GM19372 (cell line): ENCODE data around the gene OR10D3.
"Not testable (repeated sequence)": the region's sequence is repeated elsewhere in the genome, so short reads cannot be mapped to it uniquely, and the experiment has no call there.

Experiments used
- ATAC-seq: cut with Tn5 transposase; IDR thresholded peaks from one replicate; pipeline ENCODE4 v1.9.1; 2021; ENCODE audit warnings: mild to moderate bottlenecking, low read depth, moderate library complexity; ENCODE audit not compliant: unreplicated experiment

OR10D3 gene, protein sequence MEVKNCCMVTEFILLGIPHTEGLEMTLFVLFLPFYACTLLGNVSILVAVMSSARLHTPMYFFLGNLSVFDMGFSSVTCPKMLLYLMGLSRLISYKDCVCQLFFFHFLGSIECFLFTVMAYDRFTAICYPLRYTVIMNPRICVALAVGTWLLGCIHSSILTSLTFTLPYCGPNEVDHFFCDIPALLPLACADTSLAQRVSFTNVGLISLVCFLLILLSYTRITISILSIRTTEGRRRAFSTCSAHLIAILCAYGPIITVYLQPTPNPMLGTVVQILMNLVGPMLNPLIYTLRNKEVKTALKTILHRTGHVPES

DNA sequence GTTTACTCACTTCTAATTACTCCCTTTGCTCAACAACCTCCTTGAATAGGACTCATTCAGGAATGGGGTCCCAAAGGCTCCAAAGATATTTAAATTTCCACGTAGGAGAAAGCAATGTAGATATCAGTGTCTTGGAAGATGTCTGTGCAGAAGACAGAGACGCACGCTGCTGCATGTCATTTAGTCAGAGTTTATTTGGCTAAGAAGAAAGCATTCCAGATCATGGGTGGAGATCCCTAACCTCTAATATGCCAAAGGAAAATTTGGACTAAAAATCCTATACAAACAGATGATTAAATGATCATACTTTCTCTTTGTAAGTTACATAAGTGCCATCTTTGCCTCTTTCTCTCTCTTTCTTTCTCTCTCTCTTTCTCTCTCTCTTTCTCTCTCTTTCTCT lies at the start of gene OR10D3:
OR10D3 (plus strand) TSS at position 278 of the 400 bp plus-strand sequence. CDS start 1,925 bp downstream, outside the sequence.
- no peak for ATAC-seq

DNA sequence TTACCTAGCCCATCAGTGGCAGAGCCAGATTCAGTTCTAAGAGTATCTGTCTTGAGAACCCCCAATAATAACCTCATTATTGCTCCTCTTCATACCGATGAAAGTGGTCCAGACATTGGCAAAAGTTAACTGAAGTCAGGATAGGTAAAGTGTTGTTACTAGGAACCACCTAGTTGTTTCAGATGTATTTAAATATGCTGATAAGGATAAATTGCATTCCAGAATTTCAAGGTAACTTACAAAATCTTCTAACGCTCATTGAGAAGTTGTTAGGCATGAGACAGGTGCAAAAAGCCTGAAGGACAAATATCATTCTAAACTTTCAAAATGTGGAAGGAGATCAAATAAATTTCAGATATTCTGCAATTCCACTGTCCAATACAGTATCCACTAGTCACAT lies 40.1 kb upstream of the OR10D3 start:
- ATAC-seq: no peak

DNA sequence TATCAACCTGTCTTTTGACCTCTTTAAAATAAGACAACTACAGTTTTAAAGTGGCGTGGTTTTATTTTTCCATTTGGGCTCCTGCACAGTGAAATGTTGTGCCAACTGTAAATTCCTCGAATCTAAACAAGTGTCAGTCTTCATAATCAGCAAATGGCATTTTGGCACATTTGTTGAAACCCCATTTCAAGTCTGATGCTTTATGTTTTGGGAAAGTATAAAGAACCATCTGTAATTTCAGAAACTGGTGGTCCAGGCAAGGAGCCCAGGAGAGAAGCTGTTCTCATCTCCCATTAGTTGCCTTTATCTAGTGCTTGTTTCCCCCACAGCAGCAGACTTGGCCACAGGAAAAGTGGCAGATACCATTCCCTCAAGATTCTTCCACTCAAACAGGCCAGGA lies 35.2 kb upstream of the OR10D3 start:
- ATAC-seq: no peak

DNA sequence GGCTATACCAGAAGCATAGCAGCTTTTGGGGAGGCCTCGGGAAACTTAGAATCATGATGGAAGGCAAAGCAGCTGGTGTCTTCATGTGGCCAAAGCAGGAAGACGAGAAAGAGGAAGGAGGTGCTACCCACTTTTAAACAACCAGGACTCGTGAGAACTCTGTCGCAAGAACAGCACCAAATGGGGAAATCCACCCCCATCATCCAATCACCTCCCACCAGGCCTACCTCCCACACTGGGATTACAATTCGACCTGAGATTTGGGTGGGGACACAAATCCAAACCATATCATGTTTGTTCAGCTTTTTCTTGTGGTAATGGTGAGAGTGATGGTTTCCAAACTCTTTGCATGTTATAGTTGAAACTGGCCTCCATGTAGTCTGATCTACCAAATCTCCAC lies 32.5 kb upstream of the OR10D3 start:
- no peak for ATAC-seq

DNA sequence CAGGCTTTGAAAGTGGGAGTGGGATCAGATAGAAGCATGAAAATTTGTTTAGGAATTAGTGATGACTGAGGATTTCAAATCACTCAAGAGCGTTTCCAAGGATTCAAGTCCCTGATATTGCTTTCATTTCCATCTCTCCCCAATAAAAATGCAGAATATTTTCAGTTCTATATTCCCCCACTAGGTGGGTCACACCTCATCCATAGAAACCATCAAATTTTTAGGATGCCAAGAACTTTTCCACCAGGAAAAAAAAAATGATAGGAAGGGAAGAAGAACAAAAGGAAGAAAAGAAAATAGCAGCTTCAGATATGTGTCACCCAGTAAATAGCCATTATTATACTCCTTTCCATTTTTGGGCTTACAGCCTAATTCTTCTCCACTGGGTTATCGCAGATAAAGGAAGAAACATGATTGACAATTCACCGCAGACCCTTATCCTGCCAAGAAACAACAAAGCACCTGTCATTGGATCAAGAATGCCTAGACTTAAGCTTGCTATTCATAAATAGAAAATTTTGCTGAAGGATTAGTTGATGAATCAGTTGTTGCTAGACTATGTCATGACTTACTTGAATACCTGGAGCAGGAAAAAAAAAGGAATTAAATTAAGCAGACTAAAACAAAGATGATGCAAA lies 30.3 kb upstream of the OR10D3 start:
- no peak for ATAC-seq

DNA sequence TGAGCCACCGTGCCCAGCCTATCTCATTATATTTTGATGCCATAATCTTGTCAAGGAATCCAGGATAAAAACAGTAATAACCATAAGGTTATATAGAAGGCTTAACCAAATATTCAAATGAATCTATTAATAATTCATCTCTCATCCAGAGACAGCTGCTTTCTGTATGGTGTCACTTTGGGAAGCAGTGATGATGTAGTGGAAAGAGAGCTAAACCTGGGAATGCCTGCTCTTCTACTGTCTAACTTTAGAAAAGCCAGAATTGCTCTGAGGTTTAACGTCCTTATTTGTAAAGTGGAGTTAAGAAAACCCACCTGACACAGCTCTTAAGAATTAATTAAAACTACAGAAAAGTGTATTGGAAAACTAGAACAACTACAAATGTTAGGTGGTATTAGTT lies 29.3 kb upstream of the OR10D3 start:
- no peak for ATAC-seq

DNA sequence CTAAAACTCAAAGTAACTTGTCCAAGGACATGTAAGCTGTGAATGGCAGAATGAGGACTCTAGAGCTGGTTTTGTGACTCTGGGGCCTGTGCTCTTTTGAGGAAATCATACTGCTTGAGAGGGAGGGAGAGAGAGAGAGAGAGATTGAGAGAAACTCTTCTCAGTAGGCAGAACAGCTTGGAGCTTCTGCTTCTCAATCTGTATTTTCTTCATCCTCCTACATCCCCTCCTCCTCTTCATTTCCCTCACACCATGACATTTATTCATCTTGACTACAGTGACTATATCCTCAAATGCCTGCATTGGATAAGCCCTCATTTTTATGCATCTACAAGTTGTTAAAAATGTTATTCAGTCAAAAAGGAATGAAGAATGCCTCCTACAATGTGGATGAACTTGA lies 23.7 kb upstream of the OR10D3 start:
- ATAC-seq: no peak

DNA sequence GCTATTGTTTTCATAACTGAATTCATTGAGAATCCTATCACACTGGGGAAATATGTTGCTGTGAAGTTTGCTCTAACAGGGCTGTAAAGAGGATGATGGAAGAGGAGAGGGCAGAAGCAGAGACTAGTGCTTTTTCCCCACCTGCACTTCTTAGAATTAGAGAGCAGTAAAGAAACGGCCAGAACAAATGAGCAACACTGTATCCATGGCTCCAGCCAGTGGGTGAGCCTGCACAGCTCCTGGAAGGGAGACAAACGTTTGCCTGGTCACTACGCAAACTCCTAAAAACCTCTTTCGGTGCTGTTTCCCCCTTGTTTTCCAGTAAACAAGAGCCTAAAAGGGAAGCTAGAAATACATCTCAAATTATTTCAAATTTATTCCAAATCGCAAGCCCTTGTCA lies 22.2 kb upstream of the OR10D3 start:
- no peak for ATAC-seq

DNA sequence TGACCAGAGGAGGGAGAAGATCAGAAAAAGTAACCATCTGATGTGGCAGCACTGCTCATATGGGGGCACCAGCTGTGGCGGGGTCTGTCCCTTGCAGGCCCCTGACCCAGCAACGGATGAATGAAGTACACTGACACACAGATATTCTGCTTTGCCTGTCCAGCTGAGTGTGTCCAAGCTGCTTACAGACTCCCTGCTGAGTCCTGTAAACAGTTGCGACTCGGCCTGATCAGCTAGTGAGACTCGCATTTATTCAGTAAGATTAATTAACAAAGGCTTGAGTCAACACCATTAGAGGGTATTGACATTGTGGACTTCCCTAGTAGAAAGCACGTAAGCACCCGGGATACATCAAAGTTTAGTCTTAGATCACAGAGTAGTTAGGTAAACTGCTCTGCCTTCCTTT lies 15.3 kb upstream of the OR10D3 start:
- ATAC-seq: no peak

DNA sequence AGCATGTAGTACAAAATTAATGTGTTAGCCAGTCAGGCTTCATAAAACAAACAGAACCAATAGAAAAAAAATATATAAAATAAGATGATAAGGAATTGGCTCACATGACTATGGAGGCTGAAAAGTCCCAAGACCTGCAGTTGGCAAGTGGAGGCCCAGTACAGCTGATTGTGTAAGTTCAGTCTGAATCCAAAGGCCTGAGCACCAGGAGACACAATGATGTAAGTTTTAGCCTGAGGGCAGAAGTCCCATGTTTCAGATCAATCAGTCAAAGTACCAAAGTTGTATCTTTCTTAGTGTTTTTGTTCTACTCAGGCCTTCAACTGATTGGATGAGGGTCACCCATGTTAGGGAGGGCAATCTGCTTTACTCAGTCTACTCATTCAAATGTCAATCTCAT lies 14.3 kb upstream of the OR10D3 start:
- no peak for ATAC-seq

DNA sequence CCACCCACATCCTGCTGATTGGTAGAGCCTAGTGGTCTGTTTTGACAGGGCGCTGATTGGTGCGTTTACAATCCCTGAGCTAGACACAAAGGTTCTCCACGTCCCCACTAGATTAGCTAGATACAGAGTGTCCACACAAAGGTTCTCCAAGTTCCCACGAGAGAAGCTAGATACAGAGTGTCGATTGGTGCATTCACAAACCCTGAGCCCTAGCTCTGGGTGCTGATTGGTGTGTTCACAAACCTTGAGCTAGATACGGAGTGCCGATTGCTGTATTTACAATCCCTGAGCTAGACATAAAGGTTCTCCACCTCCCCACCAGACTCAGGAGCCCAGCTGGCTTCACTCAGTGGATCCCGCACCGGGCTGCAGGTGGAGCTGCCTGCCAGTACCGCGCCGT lies 12.8 kb upstream of the OR10D3 start:
- ATAC-seq: not testable (repeated sequence)

DNA sequence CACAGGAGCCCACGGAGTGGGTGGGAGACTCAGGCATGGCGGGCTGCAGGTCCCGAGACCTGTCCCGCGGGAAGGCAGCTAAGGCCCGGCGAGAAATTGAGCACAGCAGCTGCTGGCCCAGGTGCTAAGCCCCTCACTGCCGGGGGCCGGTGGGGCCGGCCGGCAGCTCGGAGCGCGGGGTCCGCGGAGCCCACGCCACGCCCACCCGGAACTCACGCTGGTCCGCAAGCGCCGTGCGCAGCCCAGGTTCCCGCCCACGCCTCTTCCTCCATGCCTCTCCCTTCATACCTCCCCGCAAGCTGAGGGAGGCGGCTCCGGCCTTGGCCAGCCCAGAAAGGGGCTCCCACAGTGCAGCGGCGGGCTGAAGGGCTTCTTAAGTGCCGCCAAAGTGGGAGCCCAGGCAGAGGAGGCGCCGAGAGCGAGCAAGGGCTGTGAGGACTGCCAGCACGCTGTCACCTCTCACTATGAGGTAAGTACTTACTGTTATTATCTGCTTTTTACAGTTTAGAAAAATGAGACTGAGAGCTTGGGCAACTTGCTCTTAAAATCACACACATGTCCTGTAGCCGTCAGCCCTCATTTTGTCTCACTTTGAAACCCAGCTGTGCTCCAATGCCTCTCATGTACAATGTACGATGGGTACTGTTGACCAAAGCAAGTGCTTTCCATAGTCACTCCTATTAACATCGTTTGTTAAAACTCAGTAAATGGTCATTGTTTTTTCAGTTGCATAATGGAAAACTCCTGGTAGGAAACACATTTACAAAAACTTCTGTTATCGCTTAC lies 12.2 kb upstream of the OR10D3 start:
- ATAC-seq: no peak

DNA sequence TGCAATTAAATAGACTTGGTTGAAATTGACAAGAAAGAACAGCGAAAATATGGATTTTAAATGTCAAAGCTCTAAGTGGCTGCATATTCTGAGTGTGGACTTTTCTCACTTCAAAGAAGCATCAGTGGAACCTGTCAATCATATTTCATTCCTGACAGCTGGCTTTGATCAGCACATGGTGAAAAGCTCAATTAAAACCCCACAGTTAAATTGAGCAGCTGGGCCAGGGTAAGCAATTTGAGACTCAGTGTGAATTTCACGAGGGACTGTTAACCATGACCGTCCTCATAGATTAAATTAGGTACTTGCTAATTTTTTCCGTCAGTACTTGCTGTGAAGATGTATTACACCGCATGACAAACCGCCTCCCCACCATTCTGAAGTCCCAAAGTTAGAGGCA lies 11.0 kb upstream of the OR10D3 start:
- no peak for ATAC-seq

DNA sequence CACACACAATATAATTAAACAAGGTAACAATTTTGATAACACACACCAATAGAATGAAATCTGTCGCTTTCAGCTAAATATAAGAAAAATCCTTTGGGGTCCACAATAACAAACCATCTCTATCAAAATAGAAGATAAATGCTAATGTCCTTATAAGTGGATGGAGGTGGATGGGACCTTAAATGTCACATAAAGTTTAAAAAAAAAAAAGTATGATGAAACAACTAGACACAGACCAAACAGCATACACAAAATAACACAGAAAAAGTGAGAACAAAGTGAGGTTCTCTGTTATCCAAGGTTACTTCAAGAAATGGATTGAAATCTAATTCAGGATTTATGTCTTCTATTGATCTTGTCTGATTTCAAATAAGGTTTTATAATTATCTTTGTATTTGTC lies 10.5 kb upstream of the OR10D3 start:
- ATAC-seq: no peak

DNA sequence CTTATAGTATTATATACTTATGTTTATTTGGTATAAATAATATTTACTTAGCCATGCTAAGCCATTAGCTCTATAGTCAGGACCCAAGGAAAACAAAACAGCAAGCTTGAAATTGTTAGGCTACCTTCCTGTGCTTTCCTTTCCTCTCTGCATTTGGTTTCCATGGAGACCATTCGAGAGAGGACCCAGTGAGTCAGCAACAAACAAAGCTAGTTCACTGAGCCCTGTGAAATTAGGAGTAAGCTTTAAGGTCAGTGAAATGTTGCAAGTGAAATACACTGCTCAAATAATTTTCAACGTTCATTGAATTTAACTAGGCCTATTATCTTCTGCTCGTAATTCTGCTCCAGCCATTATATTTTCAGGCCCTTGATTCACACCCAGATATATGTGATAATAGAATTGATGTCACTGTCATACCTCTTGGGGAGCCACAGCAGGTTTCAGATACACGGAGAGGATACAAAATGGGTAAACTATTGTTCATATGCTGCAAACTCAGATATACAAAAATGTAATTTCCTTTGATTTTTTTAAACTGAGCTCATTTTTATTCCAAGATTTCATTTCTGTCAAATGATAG lies 9.1 kb upstream of the OR10D3 start:
- no peak for ATAC-seq

DNA sequence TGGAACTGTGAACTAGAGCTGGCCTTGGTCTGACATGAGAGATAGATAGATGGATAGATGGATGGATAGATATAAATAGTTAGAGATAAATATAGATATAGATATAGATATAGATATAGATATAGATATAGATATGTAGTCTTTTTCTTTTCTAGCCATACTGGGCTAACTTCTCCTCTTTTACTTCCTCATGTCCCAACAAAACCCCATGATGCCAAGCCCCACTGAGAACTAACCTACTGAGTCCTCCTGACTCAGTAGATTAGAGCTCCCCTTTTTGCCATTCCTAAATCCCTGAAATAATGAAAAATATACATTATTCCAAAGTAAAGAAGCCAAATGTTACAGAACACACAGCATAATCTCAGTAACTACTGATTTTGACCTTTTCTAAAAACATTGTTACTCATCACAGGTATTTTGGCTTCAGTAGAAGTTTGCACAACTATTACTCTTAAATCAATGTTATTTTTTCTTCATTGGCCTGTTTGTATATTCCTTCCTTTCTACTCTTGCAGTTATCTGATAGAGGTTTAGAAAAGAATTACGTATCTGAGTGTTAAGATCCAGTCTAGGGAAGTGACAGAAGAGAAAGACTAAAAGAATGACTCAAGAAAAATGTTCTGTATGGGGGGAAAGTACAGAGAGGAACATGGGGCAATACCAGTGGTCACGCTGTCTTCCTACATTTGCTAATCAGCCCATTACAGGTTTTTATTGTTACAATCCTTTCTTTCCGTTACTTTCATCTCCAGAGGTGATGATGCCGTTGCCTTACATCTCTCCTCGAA lies 6.0 kb upstream of the OR10D3 start:
- no peak for ATAC-seq

DNA sequence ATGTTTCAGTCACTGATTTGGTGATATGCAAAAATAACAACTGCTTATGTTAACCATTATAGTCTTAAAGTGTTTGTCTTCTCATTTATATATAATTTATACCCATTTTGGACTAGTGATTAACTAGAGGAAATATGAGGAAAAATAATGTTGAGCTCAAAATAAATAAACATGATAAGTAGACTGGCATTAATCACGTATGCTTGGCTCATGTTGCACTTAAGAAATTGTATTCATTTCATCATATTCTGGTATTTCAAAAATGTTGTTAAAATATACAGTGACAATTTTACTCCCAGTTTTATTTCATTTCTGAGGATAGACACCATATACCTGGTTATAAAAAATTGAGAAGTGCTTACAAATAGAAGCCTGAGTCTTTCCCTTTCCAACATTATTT lies 3.8 kb upstream of the OR10D3 start:
- no peak for ATAC-seq

DNA sequence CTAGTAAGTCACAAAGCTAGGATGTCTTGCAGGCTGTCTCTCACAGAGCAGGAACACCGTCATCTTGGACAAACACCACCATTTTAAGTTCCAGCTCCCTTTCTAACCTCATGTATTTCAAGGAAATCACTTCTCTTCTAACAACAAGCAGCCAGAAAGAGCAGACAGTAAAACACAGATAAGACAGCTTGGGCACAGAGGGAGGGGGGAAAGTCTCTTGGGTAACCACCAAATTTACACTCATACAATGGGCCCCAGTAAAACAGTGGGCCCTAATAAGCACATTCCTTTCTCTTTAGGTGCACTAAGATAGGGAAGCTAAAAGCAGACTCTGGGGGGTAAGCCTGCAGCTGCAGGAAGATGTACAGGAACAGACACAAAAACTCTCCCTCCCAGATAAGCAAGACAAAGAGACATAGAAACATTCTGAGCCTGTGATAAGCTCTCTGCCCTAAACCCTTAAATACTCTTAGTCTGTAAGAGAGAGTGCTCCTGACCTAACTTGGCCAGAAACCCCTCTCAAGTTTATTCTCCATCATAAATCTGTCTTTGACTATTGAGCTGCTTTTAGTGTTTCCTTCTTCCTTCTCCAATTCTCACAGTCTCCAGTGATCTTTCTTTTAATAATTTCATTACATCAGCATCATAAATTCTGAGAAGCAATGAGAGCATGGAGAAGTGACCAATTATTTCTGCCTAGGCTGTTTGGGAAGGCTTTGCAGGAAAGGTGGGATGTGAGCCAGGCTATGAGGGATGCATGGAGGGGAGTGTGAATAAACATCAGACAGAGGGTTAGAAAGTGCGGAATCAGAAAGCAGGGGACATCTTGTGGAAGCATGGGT lies 7.4 kb downstream of the OR10D3 start:
- no peak for ATAC-seq

DNA sequence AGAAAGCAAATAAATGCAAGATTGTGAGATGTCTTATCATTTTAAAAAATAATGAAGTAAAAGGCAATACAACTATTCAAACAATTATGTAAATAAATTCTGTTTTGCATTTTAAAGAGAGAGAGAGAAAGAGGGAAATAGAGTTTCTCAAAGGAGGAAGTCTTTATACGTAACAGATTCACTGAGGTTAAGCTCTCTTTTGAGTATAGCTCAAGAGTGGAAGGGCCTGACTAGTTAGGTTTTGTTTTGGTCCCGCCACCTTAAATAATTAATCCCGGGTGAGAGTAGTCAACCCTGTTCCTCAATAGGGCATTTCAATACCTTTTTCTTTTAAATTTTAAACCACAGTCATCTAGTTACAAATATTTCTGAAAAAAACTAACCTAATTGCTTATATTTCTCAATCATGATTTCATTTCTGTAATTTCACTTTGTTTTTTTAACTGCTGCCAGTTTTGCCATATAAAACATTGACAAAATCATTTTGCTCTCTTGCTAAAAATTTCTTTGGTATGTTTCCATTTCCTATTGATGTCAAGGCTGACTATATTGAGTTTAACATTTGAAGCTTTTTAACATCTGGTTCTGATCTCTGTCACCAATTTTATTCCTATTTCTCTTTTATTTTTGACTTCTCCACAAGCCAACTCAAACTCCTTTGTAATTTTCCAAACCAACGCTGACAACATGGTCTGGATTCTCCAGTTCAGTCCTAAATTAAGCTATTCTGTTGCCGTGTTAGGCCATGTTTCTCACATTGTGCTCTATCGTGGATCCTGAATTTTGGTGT lies 10.3 kb downstream of the OR10D3 start:
- peak; percentile 53 for ATAC-seq
